HepG2 (cell line): ENCODE results near the gene BPI. TPM values are rescaled to one million over a fixed set of nuclear protein-coding genes. Genes with fewer than 3 reads are reported as not detected.

Experiments used
- AHR ChIP-seq: IDR thresholded peaks from 2 replicates; pipeline ENCODE4 v1.6.1; 2018; ENCODE audit warnings: missing genetic modification reagents, missing compliant biosample characterization
- DMAP1 ChIP-seq: IDR thresholded peaks from 2 replicates; pipeline ENCODE4 v1.6.1; 2016
- GABPB1 ChIP-seq: IDR thresholded peaks from 2 replicates; pipeline ENCODE4 v1.6.1; 2016; ENCODE audit warnings: mild to moderate bottlenecking, missing genetic modification reagents, moderate library complexity, missing compliant biosample characterization
- GZF1 ChIP-seq: sonication (generic); formaldehyde crosslinking; IDR thresholded peaks from 2 replicates; pipeline ENCODE4 v1.5.1; 2020; ENCODE audit warnings: mild to moderate bottlenecking, missing genetic modification reagents
- HIVEP1 ChIP-seq: sonication (generic); formaldehyde crosslinking; IDR thresholded peaks from 2 replicates; pipeline ENCODE4 v1.4.0; 2020; ENCODE audit warnings: mild to moderate bottlenecking, missing genetic modification reagents
- KAT8 ChIP-seq: IDR thresholded peaks from 2 replicates; pipeline ENCODE4 v1.6.1; 2016; ENCODE audit warnings: missing genetic modification reagents, missing compliant biosample characterization
- KLF15 ChIP-seq: sonication (generic); formaldehyde crosslinking; IDR thresholded peaks from 2 replicates; pipeline ENCODE4 v1.8.1; 2023; ENCODE audit warnings: borderline replicate concordance, mild to moderate bottlenecking, inconsistent platforms, missing genetic modification reagents, mixed read lengths
- NR1H2 ChIP-seq: sonication (generic); formaldehyde crosslinking; IDR thresholded peaks from 2 replicates; pipeline ENCODE4 v1.8.1; 2022; ENCODE audit warnings: low read depth, missing genetic modification reagents, borderline replicate concordance
- SP1 ChIP-seq, 2 experiments: fragments of 450-650 bp in 1 of 2; sonication (generic) in 1 of 2; formaldehyde crosslinking in 1 of 2; IDR thresholded peaks; 2 replicates each; pipeline versions ENCODE4 v1.4.0 to v1.6.1; 2016 to 2020; ENCODE audit warnings: missing genetic modification reagents in 1 of 2
- ZBTB7A ChIP-seq: sonication (generic); formaldehyde crosslinking; IDR thresholded peaks from 2 replicates; pipeline ENCODE4 v1.8.0; 2022; ENCODE audit warnings: mild to moderate bottlenecking, missing genetic modification reagents
- ZMYM4 ChIP-seq: sonication (generic); formaldehyde crosslinking; IDR thresholded peaks from 2 replicates; pipeline ENCODE4 v1.8.1; 2023; ENCODE audit warnings: mild to moderate bottlenecking, missing genetic modification reagents
- ZNF124 ChIP-seq: sonication (generic); formaldehyde crosslinking; IDR thresholded peaks from 2 replicates; pipeline ENCODE4 v1.4.0; 2020; ENCODE audit warnings: missing genetic modification reagents
- ZNF180 ChIP-seq: sonication (generic); formaldehyde crosslinking; IDR thresholded peaks from 2 replicates; pipeline ENCODE4 v1.4.0; 2020; ENCODE audit warnings: low read depth, missing genetic modification reagents, borderline replicate concordance
- ZNF234 ChIP-seq: sonication (generic); formaldehyde crosslinking; conservative IDR thresholded peaks from 2 replicates; pipeline ENCODE4 v1.5.1; 2020; ENCODE audit warnings: mild to moderate bottlenecking, missing genetic modification reagents
- ZNF350 ChIP-seq: sonication (generic); formaldehyde crosslinking; IDR thresholded peaks from 2 replicates; pipeline ENCODE4 v1.4.0; 2020; ENCODE audit warnings: mild to moderate bottlenecking, low read depth, missing genetic modification reagents, borderline replicate concordance
- ZNF572 ChIP-seq: sonication (generic); formaldehyde crosslinking; IDR thresholded peaks from 2 replicates; pipeline ENCODE4 v1.5.1; 2020; ENCODE audit warnings: mild to moderate bottlenecking, missing genetic modification reagents
- ZNF616 ChIP-seq: sonication (generic); formaldehyde crosslinking; IDR thresholded peaks from 2 replicates; pipeline ENCODE4 v1.5.0; 2020; ENCODE audit warnings: low read depth, mild to moderate bottlenecking, missing genetic modification reagents
- polyA plus RNA-seq, 8 experiments: library from polyadenylated mRNA; depleted of rRNA in 3 of 8; stranded (reverse) in 7 of 8; unstranded in 1 of 8; fragments of >200 nt; fragmentation: Illumina TruSeq in 4 of 8; extraction: Trizol in 4 of 8; gene quantifications; 2 replicates each; pipeline versions ENCODE4 v1.2.1 to v1.2.3, GENCODE V29; 2011 to 2016; ENCODE audit warnings: low read depth in 4 of 8, missing spikeins in 1 of 8, mixed read lengths in 1 of 8; ENCODE audit not compliant: insufficient read depth in 1 of 8
- total RNA-seq, 5 experiments: library from RNA; depleted of rRNA; stranded (reverse); fragments of >200 nt; fragmentation: Illumina TruSeq; extraction: Trizol; gene quantifications; 2 replicates each; pipeline ENCODE4 v1.2.3, GENCODE V29; 2016; ENCODE audit warnings: low read depth in 1 of 5
- TF ChIP-seq, protein P1 (sequence below): IDR thresholded peaks from 2 replicates; pipeline ENCODE4 v1.6.1; 2016
- TF ChIP-seq, protein P2 (sequence below): IDR thresholded peaks from 2 replicates; pipeline ENCODE4 v1.6.1; 2018; ENCODE audit warnings: missing genetic modification reagents
- TF ChIP-seq, protein P3 (sequence below): sonication (generic); formaldehyde crosslinking; conservative IDR thresholded peaks from 2 replicates; pipeline ENCODE4 v1.4.0; 2020; ENCODE audit warnings: missing genetic modification reagents

Gene BPI
- total and polyA plus RNA-seq, 2 of the 13 experiments (the other 11 are each of a cell fraction or from before 2014, with no cell fraction given) = not detected

DNA sequence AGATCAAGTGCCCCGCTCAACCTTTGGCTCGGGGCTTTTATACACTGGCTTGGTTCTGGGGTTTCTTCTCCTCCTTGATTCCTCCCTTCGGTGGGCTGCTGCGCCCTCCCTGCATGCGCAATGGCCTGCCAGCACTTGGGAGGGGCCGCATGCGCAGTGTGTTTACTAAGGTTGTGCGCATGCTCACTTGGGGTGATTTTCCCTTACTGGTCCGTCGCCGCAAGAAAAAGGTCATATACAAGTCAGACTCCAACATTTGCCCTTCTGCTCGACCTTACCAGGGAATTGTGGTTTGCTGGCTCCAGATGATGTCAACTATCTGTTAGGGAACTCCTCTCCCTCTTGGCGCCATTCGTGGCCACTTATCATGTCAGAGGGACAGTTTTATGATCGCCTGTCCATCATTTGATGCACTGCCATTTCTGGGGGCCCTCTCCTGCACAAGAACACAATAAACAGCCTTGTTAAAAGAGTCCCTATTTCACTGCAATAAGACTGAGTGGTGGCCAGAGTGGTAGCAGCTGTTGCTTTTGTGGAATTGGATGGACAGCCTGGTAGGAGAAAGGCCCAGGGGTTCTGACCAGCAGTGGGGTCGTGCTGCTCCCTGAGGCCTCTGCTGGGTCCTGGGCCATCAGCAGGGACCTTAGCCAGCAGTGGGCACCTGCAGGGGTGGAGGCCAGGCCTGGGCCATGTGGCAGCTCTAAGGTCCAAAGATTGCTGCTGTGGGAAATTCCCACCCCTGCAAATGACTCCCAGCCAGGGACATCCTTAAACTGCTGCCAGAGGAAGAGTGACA, 39.6 kb downstream of the BPI start (continued):
- TF ChIP-seq KAT8 (CRISPR knock-in tag) = peak; percentile 88
- TF ChIP-seq, protein P1, sequence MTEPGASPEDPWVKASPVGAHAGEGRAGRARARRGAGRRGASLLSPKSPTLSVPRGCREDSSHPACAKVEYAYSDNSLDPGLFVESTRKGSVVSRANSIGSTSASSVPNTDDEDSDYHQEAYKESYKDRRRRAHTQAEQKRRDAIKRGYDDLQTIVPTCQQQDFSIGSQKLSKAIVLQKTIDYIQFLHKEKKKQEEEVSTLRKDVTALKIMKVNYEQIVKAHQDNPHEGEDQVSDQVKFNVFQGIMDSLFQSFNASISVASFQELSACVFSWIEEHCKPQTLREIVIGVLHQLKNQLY (CRISPR knock-in tag) = no peak
- TF ChIP-seq, protein P2, sequence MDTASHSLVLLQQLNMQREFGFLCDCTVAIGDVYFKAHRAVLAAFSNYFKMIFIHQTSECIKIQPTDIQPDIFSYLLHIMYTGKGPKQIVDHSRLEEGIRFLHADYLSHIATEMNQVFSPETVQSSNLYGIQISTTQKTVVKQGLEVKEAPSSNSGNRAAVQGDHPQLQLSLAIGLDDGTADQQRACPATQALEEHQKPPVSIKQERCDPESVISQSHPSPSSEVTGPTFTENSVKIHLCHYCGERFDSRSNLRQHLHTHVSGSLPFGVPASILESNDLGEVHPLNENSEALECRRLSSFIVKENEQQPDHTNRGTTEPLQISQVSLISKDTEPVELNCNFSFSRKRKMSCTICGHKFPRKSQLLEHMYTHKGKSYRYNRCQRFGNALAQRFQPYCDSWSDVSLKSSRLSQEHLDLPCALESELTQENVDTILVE (CRISPR knock-in tag) = no peak; the same call in 1 of the 2 replicates
- peak; percentile 91 for TF ChIP-seq ZNF350 (CRISPR knock-in tag)
- TF ChIP-seq AHR (CRISPR knock-in tag) = peak; percentile 84
- peak; percentile 63; the same call in 1 of the 2 replicates for TF ChIP-seq KLF15 (CRISPR knock-in tag)
- no peak; the same call in 1 of the 2 replicates for TF ChIP-seq DMAP1 (CRISPR knock-in tag)
- no peak for TF ChIP-seq ZNF234 (CRISPR knock-in tag)
- no peak for TF ChIP-seq ZNF180 (CRISPR knock-in tag)
- TF ChIP-seq ZBTB7A = peak; percentile 91; the same call in 1 of the 2 replicates
- TF ChIP-seq, protein P3, sequence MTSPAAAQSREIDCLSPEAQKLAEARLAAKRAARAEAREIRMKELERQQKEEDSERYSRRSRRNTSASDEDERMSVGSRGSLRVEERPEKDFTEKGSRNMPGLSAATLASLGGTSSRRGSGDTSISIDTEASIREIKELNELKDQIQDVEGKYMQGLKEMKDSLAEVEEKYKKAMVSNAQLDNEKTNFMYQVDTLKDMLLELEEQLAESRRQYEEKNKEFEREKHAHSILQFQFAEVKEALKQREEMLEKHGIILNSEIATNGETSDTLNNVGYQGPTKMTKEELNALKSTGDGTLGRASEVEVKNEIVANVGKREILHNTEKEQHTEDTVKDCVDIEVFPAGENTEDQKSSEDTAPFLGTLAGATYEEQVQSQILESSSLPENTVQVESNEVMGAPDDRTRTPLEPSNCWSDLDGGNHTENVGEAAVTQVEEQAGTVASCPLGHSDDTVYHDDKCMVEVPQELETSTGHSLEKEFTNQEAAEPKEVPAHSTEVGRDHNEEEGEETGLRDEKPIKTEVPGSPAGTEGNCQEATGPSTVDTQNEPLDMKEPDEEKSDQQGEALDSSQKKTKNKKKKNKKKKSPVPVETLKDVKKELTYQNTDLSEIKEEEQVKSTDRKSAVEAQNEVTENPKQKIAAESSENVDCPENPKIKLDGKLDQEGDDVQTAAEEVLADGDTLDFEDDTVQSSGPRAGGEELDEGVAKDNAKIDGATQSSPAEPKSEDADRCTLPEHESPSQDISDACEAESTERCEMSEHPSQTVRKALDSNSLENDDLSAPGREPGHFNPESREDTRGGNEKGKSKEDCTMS (CRISPR knock-in tag) = no peak; the same call in 1 of the 2 replicates
- peak; percentile 88; the same call in 1 of the 2 replicates for TF ChIP-seq GZF1 (CRISPR knock-in tag)
- peak; percentile 62 for TF ChIP-seq GABPB1
- peak; percentile 93 for TF ChIP-seq ZMYM4 (CRISPR knock-in tag)
- peak; percentile 65 for TF ChIP-seq ZNF572 (CRISPR knock-in tag)
- TF ChIP-seq ZNF124 = no peak; the same call in 1 of the 2 replicates
- TF ChIP-seq ZNF616 (CRISPR knock-in tag) = peak; percentile 86; the same call in 1 of the 2 replicates
- TF ChIP-seq SP1 (IDR thresholded peaks at IDR 0.05) = no peak
- TF ChIP-seq SP1 (CRISPR knock-in tag; IDR thresholded peaks at IDR 0.05) = peak; percentile 94
- 0 out of 2 replicates have a peak, but pooled peaks have one; percentile 53 for TF ChIP-seq HIVEP1 (CRISPR knock-in tag)
- no peak for TF ChIP-seq NR1H2
